ENCODE measurements around the gene RAB3IL1. TPM values are rescaled to one million over a fixed set of nuclear protein-coding genes. Genes with fewer than 3 reads are reported as not detected.
"Not testable (repeated sequence)": the region's sequence is repeated elsewhere in the genome, so short reads cannot be mapped to it uniquely, and the experiment has no call there.

RAB3IL1 gene
- total RNA-seq, 2 experiments from 2014 or later = 0.28 to 1.6 TPM

- POLR2A ChIA-PET = no interaction called here
- Mint-ChIP-seq H3K4me3 (no peak overlapping the region), H3K9me3 (peaks cover 2% of the 10 kb centered on the region)
These were observed 28.8 kb downstream of the RAB3IL1 start for GRCh38 chr11:61888590-61888989.

GRCh38 chr11:61887839-61888494 lies 29.4 kb downstream of the RAB3IL1 start:
- Mint-ChIP-seq H3K9me3 (peaks cover 2% of the 10 kb centered on the region), H3K4me3 (no peak overlapping the region), H3K4me1 (peaks cover 2% of the 10 kb centered on the region), H3K36me3 (no peaks in the 10 kb centered on the region), H3K27ac (no peak overlapping the region), H3K27me3 (peaks cover 5% of the 10 kb centered on the region)
- DNase-seq (no peak), ATAC-seq (ENCODE audit: low read depth) (no peak)
- POLR2A ChIA-PET = no interaction called here

More at GRCh38 chr11:61888590-61888989, 28.8 kb downstream of the RAB3IL1 start:
- Mint-ChIP-seq H3K27me3 (peaks cover 5% of the 10 kb centered on the region), H3K4me1 (peaks cover 2% of the 10 kb centered on the region), H3K27ac (no peak overlapping the region), H3K36me3 (no peaks in the 10 kb centered on the region)
- DNase-seq (no peak), ATAC-seq (ENCODE audit: low read depth) (no peak)

GRCh38 chr11:61886643-61887042 lies 30.7 kb downstream of the RAB3IL1 start:
- Mint-ChIP-seq H3K27me3 (no peaks in the 10 kb centered on the region), H3K9me3 (peaks cover 2% of the 10 kb centered on the region), H3K4me1 (peaks cover 2% of the 10 kb centered on the region), H3K36me3 (no peaks in the 10 kb centered on the region), H3K27ac (no peak overlapping the region), H3K4me3 (no peak overlapping the region)
- ATAC-seq (ENCODE audit: low read depth) (no peak), DNase-seq (no peak)
- POLR2A ChIA-PET = no interaction called here

GRCh38 chr11:61885784-61886580 lies 31.4 kb downstream of the RAB3IL1 start:
- Mint-ChIP-seq H3K9me3 (peaks cover 2% of the 10 kb centered on the region), H3K27ac (no peak overlapping the region), H3K4me3 (no peak overlapping the region), H3K27me3 (no peaks in the 10 kb centered on the region), H3K4me1 (peaks cover 5% of the 10 kb centered on the region), H3K36me3 (no peaks in the 10 kb centered on the region)
- POLR2A ChIA-PET = no interaction called here
- ATAC-seq (ENCODE audit: low read depth) = no peak
- DNase-seq = no peak

- POLR2A ChIA-PET = no interaction called here
These were observed 32.1 kb downstream of the RAB3IL1 start for GRCh38 chr11:61885166-61885778.

GRCh38 chr11:61883947-61884346 lies 33.4 kb downstream of the RAB3IL1 start:
- Mint-ChIP-seq H3K4me1 (peaks cover 2% of the 10 kb centered on the region), H3K4me3 (no peak overlapping the region), H3K27me3 (peaks cover 1% of the 10 kb centered on the region), H3K9me3 (peaks cover 2% of the 10 kb centered on the region), H3K27ac (no peak overlapping the region), H3K36me3 (no peaks in the 10 kb centered on the region)
- ATAC-seq (ENCODE audit: low read depth) (no peak), DNase-seq (no peak)
- POLR2A ChIA-PET = no interaction called here

More at GRCh38 chr11:61885166-61885778, 32.1 kb downstream of the RAB3IL1 start:
- H3K4me3 Mint-ChIP-seq = no peak overlapping the region
- H3K36me3 Mint-ChIP-seq = no peaks in the 10 kb centered on the region
- peaks cover 2% of the 10 kb centered on the region for H3K9me3 Mint-ChIP-seq
- H3K27me3 Mint-ChIP-seq = peaks cover 1% of the 10 kb centered on the region
- DNase-seq (no peak), ATAC-seq (ENCODE audit: low read depth) (no peak)
- peaks cover 2% of the 10 kb centered on the region for H3K4me1 Mint-ChIP-seq
- H3K27ac Mint-ChIP-seq = no peak overlapping the region

- no peak overlapping the region for H3K4me3 Mint-ChIP-seq
- H3K27me3 Mint-ChIP-seq = peaks cover 1% of the 10 kb centered on the region
- POLR2A ChIA-PET = no interaction called here
- H3K9me3 Mint-ChIP-seq = peaks cover 2% of the 10 kb centered on the region
- no peak overlapping the region for H3K27ac Mint-ChIP-seq
- no peak for ATAC-seq (ENCODE audit: low read depth)
- no peaks in the 10 kb centered on the region for H3K36me3 Mint-ChIP-seq
- no peak for DNase-seq
- H3K4me1 Mint-ChIP-seq = peaks cover 2% of the 10 kb centered on the region
These were observed 34.0 kb downstream of the RAB3IL1 start for GRCh38 chr11:61883327-61883726.

GRCh38 chr11:61882879-61883278 lies 34.5 kb downstream of the RAB3IL1 start:
- POLR2A ChIA-PET = no interaction called here

GRCh38 chr11:61882267-61882666 lies 35.1 kb downstream of the RAB3IL1 start:
- H3K4me1 Mint-ChIP-seq; ATAC-seq (ENCODE audit: low read depth); H3K36me3 Mint-ChIP-seq; POLR2A ChIA-PET; H3K4me3 Mint-ChIP-seq; DNase-seq; H3K27me3 Mint-ChIP-seq; H3K27ac Mint-ChIP-seq; H3K9me3 Mint-ChIP-seq: not testable (repeated sequence)

More at GRCh38 chr11:61882879-61883278, 34.5 kb downstream of the RAB3IL1 start:
- Mint-ChIP-seq H3K27ac (no peak overlapping the region), H3K27me3 (peaks cover 1% of the 10 kb centered on the region), H3K9me3 (peaks cover 2% of the 10 kb centered on the region), H3K4me3 (no peak overlapping the region), H3K36me3 (no peaks in the 10 kb centered on the region), H3K4me1 (peaks cover 2% of the 10 kb centered on the region)
- ATAC-seq (ENCODE audit: low read depth) (no peak), DNase-seq (no peak)

- Mint-ChIP-seq H3K4me3 (no peak overlapping the region), H3K9me3 (no peaks in the 10 kb centered on the region), H3K4me1 (peaks cover 2% of the 10 kb centered on the region), H3K27ac (no peak overlapping the region), H3K36me3 (no peaks in the 10 kb centered on the region), H3K27me3 (peaks cover 1% of the 10 kb centered on the region)
- no peak for ATAC-seq (ENCODE audit: low read depth)
- POLR2A ChIA-PET = no interaction called here
- no peak for DNase-seq
These were observed 36.0 kb downstream of the RAB3IL1 start for GRCh38 chr11:61881397-61881796.

- no peak for DNase-seq
These were observed 36.9 kb downstream of the RAB3IL1 start for GRCh38 chr11:61880454-61880853.

GRCh38 chr11:61880031-61880430 lies 37.3 kb downstream of the RAB3IL1 start:
- H3K4me1 Mint-ChIP-seq = peaks cover 2% of the 10 kb centered on the region
- ATAC-seq (ENCODE audit: low read depth) (no peak), DNase-seq (no peak)
- no peaks in the 10 kb centered on the region for H3K9me3 Mint-ChIP-seq
- no peaks in the 10 kb centered on the region for H3K36me3 Mint-ChIP-seq
- no peak overlapping the region for H3K27ac Mint-ChIP-seq
- no peak overlapping the region for H3K4me3 Mint-ChIP-seq
- POLR2A ChIA-PET = no interaction called here
- H3K27me3 Mint-ChIP-seq = peaks cover 1% of the 10 kb centered on the region

More at GRCh38 chr11:61880454-61880853, 36.9 kb downstream of the RAB3IL1 start:
- Mint-ChIP-seq H3K27me3 (peaks cover 1% of the 10 kb centered on the region), H3K4me3 (no peak overlapping the region), H3K9me3 (no peaks in the 10 kb centered on the region), H3K27ac (no peak overlapping the region), H3K36me3 (no peaks in the 10 kb centered on the region), H3K4me1 (peaks cover 2% of the 10 kb centered on the region)
- ATAC-seq (ENCODE audit: low read depth) = no peak
- POLR2A ChIA-PET = no interaction called here

GRCh38 chr11:61879152-61879551 lies 38.2 kb downstream of the RAB3IL1 start:
- H3K27ac Mint-ChIP-seq = no peak overlapping the region
- POLR2A ChIA-PET = no interaction called here
- peaks cover 1% of the 10 kb centered on the region for H3K27me3 Mint-ChIP-seq
- DNase-seq (no peak), ATAC-seq (ENCODE audit: low read depth) (no peak)
- H3K4me3 Mint-ChIP-seq = no peak overlapping the region
- H3K36me3 Mint-ChIP-seq = no peaks in the 10 kb centered on the region
- peaks cover 2% of the 10 kb centered on the region for H3K4me1 Mint-ChIP-seq
- no peaks in the 10 kb centered on the region for H3K9me3 Mint-ChIP-seq

- Mint-ChIP-seq H3K4me3 (no peak overlapping the region), H3K36me3 (no peaks in the 10 kb centered on the region), H3K9me3 (no peaks in the 10 kb centered on the region), H3K27ac (no peak overlapping the region), H3K27me3 (peaks cover 1% of the 10 kb centered on the region), H3K4me1 (peaks cover 6% of the 10 kb centered on the region)
- ATAC-seq (ENCODE audit: low read depth) = no peak
- POLR2A ChIA-PET = no interaction called here
- no peak for DNase-seq
These were observed 41.7 kb downstream of the RAB3IL1 start for GRCh38 chr11:61875698-61876097.

Measured in activated naive CD8-positive, alpha-beta T cell treated with anti-CD3 and anti-CD28 coated beads, Interleukin-2, amount 10 ng/mL, durations not matched to agents 7 days and 5 days (primary cell).